Natural killer cell treated with Interleukin-12 subunit alpha and Interleukin-12 subunit beta and Interleukin-15 and Interleukin-18, amount 100 ng/mL, for 72 hours (primary cell): ENCODE data around the gene KCNE4. TPM values are rescaled to one million over a fixed set of nuclear protein-coding genes. Genes with fewer than 3 reads are reported as not detected.

Experiments used
- ATAC-seq, 2 donors: fragments of 150-1000 bp; cut with Tn5 transposase in 1 of 2; sonication (Bioruptor Pico), chemical (Tn5 transposase) in 1 of 2; 2 replicates each; pipeline ENCODE4 v1.10.0; 2021
- DNase-seq: peaks from one replicate; pipeline ENCODE4 v3.0.0; 2022; ENCODE audit warnings: low spot score
- H3K27ac Mint-ChIP-seq, 2 donors: 1 replicate in 1 of 2; 2 replicates in 1 of 2; pipeline ENCODE4 v1.8.0; 2022; ENCODE audit warnings: mixed read lengths in 2 of 2, mild to moderate bottlenecking in 1 of 2, moderate library complexity in 1 of 2
- H3K27me3 Mint-ChIP-seq, 2 donors: 1 replicate in 1 of 2; 2 replicates in 1 of 2; pipeline ENCODE4 v1.8.0; 2022; ENCODE audit warnings: mixed read lengths in 2 of 2
- H3K36me3 Mint-ChIP-seq: one replicate; pipeline ENCODE4 v1.8.0; 2022; ENCODE audit warnings: mixed read lengths
- H3K4me1 Mint-ChIP-seq, 2 donors: 1 replicate in 1 of 2; 2 replicates in 1 of 2; pipeline ENCODE4 v1.8.0; 2022; ENCODE audit warnings: low read depth in 2 of 2, mixed read lengths in 2 of 2, mild to moderate bottlenecking in 1 of 2
- H3K4me3 Mint-ChIP-seq: one replicate; pipeline ENCODE4 v1.8.0; 2022; ENCODE audit warnings: mixed read lengths
- H3K9me3 Mint-ChIP-seq: 2 replicates; pipeline ENCODE4 v1.8.0; 2022; ENCODE audit warnings: mixed read lengths
- total RNA-seq, 2 donors: library from RNA; stranded (reverse); gene quantifications; one replicate each; pipeline ENCODE4 v1.2.3, GENCODE V29; 2022

KCNE4 gene
- total RNA-seq, 2 donors from 2014 or later = not detected

GRCh38 chr2:223092667-223093066, 40.7 kb downstream of the KCNE4 start:
- H3K27me3 Mint-ChIP-seq = no peaks in the 10 kb centered on the region
- DNase-seq = no peak
- no peaks in the 10 kb centered on the region for H3K9me3 Mint-ChIP-seq
- no peaks in the 10 kb centered on the region for H3K4me1 Mint-ChIP-seq
- no peak for ATAC-seq
- no peak overlapping the region for H3K4me3 Mint-ChIP-seq
- H3K36me3 Mint-ChIP-seq = no peaks in the 10 kb centered on the region
- H3K27ac Mint-ChIP-seq = no peak overlapping the region

- no peak overlapping the region for H3K27ac Mint-ChIP-seq
Measured at GRCh38 chr2:223093436-223094241, 41.6 kb downstream of the KCNE4 start.

GRCh38 chr2:223095207-223095606, 43.2 kb downstream of the KCNE4 start:
- Mint-ChIP-seq H3K4me1 (no peaks in the 10 kb centered on the region), H3K36me3 (no peaks in the 10 kb centered on the region), H3K9me3 (no peaks in the 10 kb centered on the region), H3K27me3 (no peaks in the 10 kb centered on the region), H3K27ac (no peak overlapping the region), H3K4me3 (no peak overlapping the region)
- DNase-seq (no peak), ATAC-seq (no peak)

More at GRCh38 chr2:223093436-223094241, 41.6 kb downstream of the KCNE4 start:
- no peaks in the 10 kb centered on the region for H3K4me1 Mint-ChIP-seq
- H3K4me3 Mint-ChIP-seq = no peak overlapping the region
- no peaks in the 10 kb centered on the region for H3K36me3 Mint-ChIP-seq
- H3K27me3 Mint-ChIP-seq = no peaks in the 10 kb centered on the region
- H3K9me3 Mint-ChIP-seq = no peaks in the 10 kb centered on the region
- DNase-seq = no peak
- no peak for ATAC-seq

- no peak overlapping the region for H3K4me3 Mint-ChIP-seq
- H3K36me3 Mint-ChIP-seq = no peaks in the 10 kb centered on the region
- H3K4me1 Mint-ChIP-seq = no peaks in the 10 kb centered on the region
- no peaks in the 10 kb centered on the region for H3K9me3 Mint-ChIP-seq
- no peaks in the 10 kb centered on the region for H3K27me3 Mint-ChIP-seq
- H3K27ac Mint-ChIP-seq = no peak overlapping the region
- ATAC-seq (no peak), DNase-seq (no peak)
Measured at GRCh38 chr2:223096235-223096970, 44.4 kb downstream of the KCNE4 start.

GRCh38 chr2:223097888-223098383, 45.9 kb downstream of the KCNE4 start:
- Mint-ChIP-seq H3K27ac (no peak overlapping the region), H3K36me3 (no peaks in the 10 kb centered on the region), H3K27me3 (no peaks in the 10 kb centered on the region), H3K9me3 (no peaks in the 10 kb centered on the region), H3K4me1 (peaks cover 0 to 6% of the 10 kb centered on the region in 2 donors), H3K4me3 (no peak overlapping the region)
- ATAC-seq (no peak), DNase-seq (no peak)

GRCh38 chr2:223099561-223099960, 47.6 kb downstream of the KCNE4 start:
- Mint-ChIP-seq H3K4me1 (peaks cover 0 to 6% of the 10 kb centered on the region in 2 donors), H3K27me3 (no peaks in the 10 kb centered on the region), H3K4me3 (no peak overlapping the region), H3K36me3 (no peaks in the 10 kb centered on the region), H3K9me3 (no peaks in the 10 kb centered on the region), H3K27ac (no peak overlapping the region)
- no peak for ATAC-seq
- DNase-seq = no peak

- Mint-ChIP-seq H3K36me3 (no peaks in the 10 kb centered on the region), H3K27ac (no peak overlapping the region), H3K27me3 (no peaks in the 10 kb centered on the region), H3K9me3 (no peaks in the 10 kb centered on the region), H3K4me1 (peaks cover 0 to 6% of the 10 kb centered on the region in 2 donors), H3K4me3 (no peak overlapping the region)
- DNase-seq (no peak), ATAC-seq (no peak)
Measured at GRCh38 chr2:223100061-223100511, 48.1 kb downstream of the KCNE4 start.

- Mint-ChIP-seq H3K9me3 (no peaks in the 10 kb centered on the region), H3K4me1 (peaks cover 0 to 6% of the 10 kb centered on the region in 2 donors), H3K36me3 (no peaks in the 10 kb centered on the region), H3K27me3 (no peaks in the 10 kb centered on the region), H3K4me3 (no peak overlapping the region), H3K27ac (no peak overlapping the region)
- no peak for DNase-seq
- ATAC-seq = peak; percentile 43 to 54
Measured at GRCh38 chr2:223101340-223102039, 49.5 kb downstream of the KCNE4 start.

- H3K4me1 Mint-ChIP-seq = peaks cover 0 to 6% of the 10 kb centered on the region in 2 donors
- H3K9me3 Mint-ChIP-seq = no peaks in the 10 kb centered on the region
- no peak overlapping the region for H3K4me3 Mint-ChIP-seq
- no peak for ATAC-seq
- H3K27ac Mint-ChIP-seq = no peak overlapping the region
- H3K27me3 Mint-ChIP-seq = no peaks in the 10 kb centered on the region
- no peaks in the 10 kb centered on the region for H3K36me3 Mint-ChIP-seq
- no peak for DNase-seq
Measured at GRCh38 chr2:223102040-223102400, 50.0 kb downstream of the KCNE4 start.

GRCh38 chr2:223102450-223102849, 50.5 kb downstream of the KCNE4 start:
- no peak overlapping the region for H3K27ac Mint-ChIP-seq
- no peak overlapping the region for H3K4me3 Mint-ChIP-seq
- no peaks in the 10 kb centered on the region for H3K27me3 Mint-ChIP-seq
- no peak for DNase-seq
- H3K4me1 Mint-ChIP-seq = peaks cover 0 to 6% of the 10 kb centered on the region in 2 donors
- no peak for ATAC-seq
- H3K36me3 Mint-ChIP-seq = no peaks in the 10 kb centered on the region
- H3K9me3 Mint-ChIP-seq = no peaks in the 10 kb centered on the region

- Mint-ChIP-seq H3K27ac (no peak overlapping the region), H3K27me3 (no peaks in the 10 kb centered on the region), H3K36me3 (no peaks in the 10 kb centered on the region), H3K4me3 (no peak overlapping the region), H3K9me3 (peaks cover 2% of the 10 kb centered on the region), H3K4me1 (peaks cover 0 to 6% of the 10 kb centered on the region in 2 donors)
- DNase-seq (no peak), ATAC-seq (no peak)
Measured at GRCh38 chr2:223104336-223105132, 52.5 kb downstream of the KCNE4 start.
